Keratinocyte (primary cell): ENCODE data around the gene ARID5B. TPM values are rescaled to one million over a fixed set of nuclear protein-coding genes. Genes with fewer than 3 reads are reported as not detected.

ENCODE experiments used
- DNase-seq: peaks from one replicate; pipeline ENCODE4 v3.0.0-alpha.2; 2011; ENCODE audit warnings: low read depth, missing footprints, low spot score
- FAIRE-seq: peaks from 2 replicates; lab custom pipeline; 2011; peaks lifted over from hg19 to GRCh38; lab: Jason Lieb, UNC
- H2AFZ ChIP-seq: 2 replicates; pipeline ENCODE4 v1.6.0; 2012; ENCODE audit warnings: low read length, control low read depth, inconsistent platforms; ENCODE audit not compliant: control insufficient read depth
- H3K27ac ChIP-seq: 2 replicates; pipeline ENCODE4 v1.5.1; 2011; ENCODE audit warnings: low read length; ENCODE audit not compliant: control insufficient read depth, insufficient read depth
- H3K27me3 ChIP-seq: 3 replicates; pipeline ENCODE4 v1.6.0; 2011; ENCODE audit warnings: low read length; ENCODE audit not compliant: control insufficient read depth, insufficient read depth; ENCODE audit errors: extremely low read depth
- H3K36me3 ChIP-seq, 2 experiments: 2 replicates in 1 of 2; 3 replicates in 1 of 2; pipeline ENCODE4 v1.5.1; 2011; ENCODE audit warnings: low read length in 2 of 2, mild to moderate bottlenecking in 1 of 2; ENCODE audit not compliant: control insufficient read depth in 2 of 2, insufficient read depth in 2 of 2; ENCODE audit errors: extremely low read depth in 1 of 2
- H3K4me1 ChIP-seq: 3 replicates; pipeline ENCODE4 v1.5.1; 2011; ENCODE audit warnings: low read length; ENCODE audit not compliant: control insufficient read depth, insufficient read depth; ENCODE audit errors: extremely low read depth
- H3K4me2 ChIP-seq: 3 replicates; pipeline ENCODE4 v1.6.0; 2011; ENCODE audit warnings: low read depth, low read length; ENCODE audit not compliant: control insufficient read depth, insufficient read depth; ENCODE audit errors: extremely low read depth
- H3K4me3 ChIP-seq, 3 experiments: fragments of 200-600 bp in 1 of 3; sonication (generic) in 1 of 3; 2 replicates in 2 of 3; 3 replicates in 1 of 3; pipeline ENCODE4 v1.5.1; 2011 to 2016; ENCODE audit warnings: low read length in 3 of 3, mild to moderate bottlenecking in 3 of 3, control low read depth in 2 of 3, inconsistent platforms in 1 of 3, low read depth in 1 of 3, mixed read lengths in 1 of 3, mixed run types in 1 of 3, moderate library complexity in 1 of 3; ENCODE audit not compliant: control insufficient read depth in 2 of 3, insufficient read depth in 2 of 3; ENCODE audit errors: extremely low read depth in 1 of 3
- H3K79me2 ChIP-seq: 2 replicates; pipeline ENCODE4 v1.6.0; 2012; ENCODE audit warnings: low read length; ENCODE audit not compliant: control insufficient read depth, insufficient read depth
- H3K9ac ChIP-seq: 3 replicates; pipeline ENCODE4 v1.6.0; 2011; ENCODE audit warnings: low read length; ENCODE audit not compliant: control insufficient read depth, insufficient read depth; ENCODE audit errors: extremely low read depth
- H3K9me1 ChIP-seq: 3 replicates; pipeline ENCODE4 v1.6.0; 2011; ENCODE audit warnings: low read length; ENCODE audit not compliant: control insufficient read depth, insufficient read depth; ENCODE audit errors: extremely low read depth
- H3K9me3 ChIP-seq: 2 replicates; pipeline ENCODE4 v1.5.1; 2012; ENCODE audit warnings: low read depth, low read length; ENCODE audit not compliant: control insufficient read depth
- H4K20me1 ChIP-seq: 3 replicates; pipeline ENCODE4 v1.6.0; 2011; ENCODE audit warnings: low read length; ENCODE audit not compliant: control insufficient read depth, insufficient read depth; ENCODE audit errors: extremely low read depth
- CTCF ChIP-seq, 3 experiments: IDR thresholded peaks in 1 of 3; conservative IDR thresholded peaks in 1 of 3; optimal IDR thresholded peaks in 1 of 3; 2 replicates in 2 of 3; 3 replicates in 1 of 3; pipeline versions ENCODE3 to v1.5.1; 2011; ENCODE audit warnings: low read length in 3 of 3, mild to moderate bottlenecking in 3 of 3, moderate library complexity in 2 of 3, control low read depth in 1 of 3, inconsistent platforms in 1 of 3; ENCODE audit not compliant: insufficient read depth in 2 of 3; ENCODE audit errors: extremely low read depth in 1 of 3
- EZH2 ChIP-seq: IDR thresholded peaks from one replicate; pipeline ENCODE4 v1.6.1; 2012; ENCODE audit warnings: inconsistent platforms, mild to moderate bottlenecking, low read length, moderate library complexity
- dilution Hi-C: fragments of 300-500 bp; cut with MboI; formaldehyde crosslinking; loops from one replicate; pipeline ENCODE4 v1.7.0; 2020; ENCODE audit warnings: low sequenced_read_pairs; ENCODE audit not compliant: extremely low pct_ligation_motif_present
- polyA plus RNA-seq, 5 experiments: library from polyadenylated mRNA; depleted of rRNA in 3 of 5; stranded (reverse) in 3 of 5; stranded (forward) in 1 of 5; unstranded in 1 of 5; fragments of >200 nt; gene quantifications; 1 replicate in 1 of 5; 2 replicates in 3 of 5; 3 replicates in 1 of 5; pipeline versions ENCODE4 v1.2.1 to v1.2.3, GENCODE V29; 2011 to 2012; ENCODE audit warnings: missing spikeins in 2 of 5, low read depth in 1 of 5, low replicate concordance in 1 of 5

The ARID5B gene
- polyA plus RNA-seq, 1 donor (not counting 4 experiments of a cell fraction or from before 2014, with no cell fraction given): 7.0 TPM

DNA sequence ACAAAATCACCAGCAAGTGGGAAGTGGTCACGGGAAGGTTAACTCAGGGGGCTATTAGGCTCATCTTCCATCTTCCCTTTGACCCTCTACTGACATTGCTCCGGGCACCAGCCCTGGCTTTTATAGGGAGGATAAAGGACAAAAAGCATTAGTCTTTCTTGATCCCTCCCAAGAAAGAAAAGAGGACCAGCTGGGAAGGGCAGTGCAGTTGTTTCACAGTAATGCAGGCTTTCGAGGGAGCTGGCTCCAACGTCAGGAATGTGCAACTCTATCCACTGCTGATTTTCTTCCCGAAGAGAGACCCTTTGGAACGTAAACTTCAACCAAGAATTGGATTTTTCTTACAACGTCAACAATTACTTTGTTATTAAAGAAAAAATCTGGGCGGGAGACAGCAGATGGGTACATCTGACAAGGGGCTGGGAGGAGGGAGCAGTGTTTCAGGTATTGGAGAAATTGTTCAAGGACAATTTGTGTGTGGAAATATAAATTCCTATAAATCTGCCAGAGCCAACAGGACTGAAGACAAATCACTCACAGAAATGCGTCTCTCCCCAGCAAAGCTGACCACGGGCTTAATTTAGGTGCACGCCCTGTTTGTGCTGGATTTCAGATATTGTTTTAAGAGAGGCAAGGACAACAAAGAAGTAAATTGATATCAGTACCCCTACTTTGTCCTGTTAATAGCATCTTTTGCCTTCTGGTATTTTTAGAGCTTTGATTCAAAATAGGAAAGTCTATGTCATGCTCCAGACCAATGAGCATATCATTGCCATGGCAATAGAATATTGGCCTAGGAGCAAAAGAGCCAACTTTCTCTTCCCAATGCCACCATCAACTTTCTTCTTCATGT lies 23.4 kb upstream of the ARID5B start:
- FAIRE-seq: no peak

GRCh38 chr10:61878740-61879068 lies 22.8 kb upstream of the ARID5B start:
- no peak overlapping the region for H3K4me2 ChIP-seq

More for the DNA sequence above, 23.4 kb upstream of the ARID5B start:
- H3K27ac ChIP-seq: no peak overlapping the region
- DNase-seq: no peak
- H3K9ac ChIP-seq: no peak overlapping the region
- TF ChIP-seq EZH2 (no peak), CTCF (optimal IDR thresholded peaks at IDR 0.05 in 1 of 3, IDR thresholded peaks at IDR 0.05 in 1 of 3, conservative IDR thresholded peaks at IDR 0.05 in 1 of 3; ENCODE audit: extremely low read depth in 1 of 3, insufficient read depth in 2 of 3, low read length in 3 of 3) (no peak)
- no peaks in the 10 kb centered on the region for H3K9me3 ChIP-seq
- H2AFZ ChIP-seq: no peak overlapping the region
- H3K27me3 ChIP-seq: no peaks in the 10 kb centered on the region
- H3K9me1 ChIP-seq: no peaks in the 10 kb centered on the region
- no peaks in the 10 kb centered on the region for H3K79me2 ChIP-seq
- H4K20me1 ChIP-seq: no peaks in the 10 kb centered on the region
- dilution Hi-C loops: no loop called here
- no peaks in the 10 kb centered on the region for H3K36me3 ChIP-seq
- peaks cover 10% of the 10 kb centered on the region for H3K4me1 ChIP-seq
- no peak overlapping the region for H3K4me2 ChIP-seq
- no peak overlapping the region for H3K4me3 ChIP-seq

More at GRCh38 chr10:61878740-61879068, 22.8 kb upstream of the ARID5B start:
- no peak for FAIRE-seq
- Histone ChIP-seq H3K9me1 (no peaks in the 10 kb centered on the region), H3K9ac (no peak overlapping the region), H3K27ac (no peak overlapping the region), H3K79me2 (no peaks in the 10 kb centered on the region), H3K4me1 (peaks cover 13% of the 10 kb centered on the region), H3K36me3 (no peaks in the 10 kb centered on the region), H3K4me3 (no peak overlapping the region), H4K20me1 (no peaks in the 10 kb centered on the region), H3K9me3 (no peaks in the 10 kb centered on the region), H3K27me3 (no peaks in the 10 kb centered on the region), H2AFZ (no peak overlapping the region)
- no peak for DNase-seq
- no peak for TF ChIP-seq EZH2
- no peak for TF ChIP-seq CTCF (optimal IDR thresholded peaks at IDR 0.05 in 1 of 3, IDR thresholded peaks at IDR 0.05 in 1 of 3, conservative IDR thresholded peaks at IDR 0.05 in 1 of 3; ENCODE audit: extremely low read depth in 1 of 3, insufficient read depth in 2 of 3, low read length in 3 of 3)
- dilution Hi-C loops: no loop called here
